Mesenchymal stem cell (in vitro differentiated cells and primary cell): ENCODE measurements around the gene NDOR1.

Experiments used
- DNase-seq: peaks from one replicate; pipeline ENCODE4 v3.0.0-alpha.2; 2013
- H2AFZ ChIP-seq: one replicate; pipeline ENCODE4 v1.6.1; 2013; ENCODE audit warnings: low read depth, mild to moderate bottlenecking, control low read depth, inconsistent platforms, low read length, moderate library complexity
- H2AK5ac ChIP-seq: 2 replicates; pipeline ENCODE4 v1.6.1; 2013; ENCODE audit warnings: low read length, moderate library complexity, mild to moderate bottlenecking, inconsistent platforms; ENCODE audit not compliant: severe bottlenecking
- H2BK120ac ChIP-seq: one replicate; pipeline ENCODE4 v1.6.1; 2013; ENCODE audit warnings: low read depth, mild to moderate bottlenecking, inconsistent platforms, low read length, moderate library complexity
- H2BK12ac ChIP-seq, 2 experiments: one replicate each; pipeline ENCODE4 v1.6.1; 2013; ENCODE audit warnings: inconsistent platforms in 2 of 2, low read length in 2 of 2, mild to moderate bottlenecking in 2 of 2, moderate library complexity in 2 of 2, control low read depth in 1 of 2
- H2BK15ac ChIP-seq: one replicate; pipeline ENCODE4 v1.6.1; 2013; ENCODE audit warnings: mild to moderate bottlenecking, low read depth, inconsistent platforms; ENCODE audit not compliant: poor library complexity, severe bottlenecking
- H2BK5ac ChIP-seq: 2 replicates; pipeline ENCODE4 v1.6.1; 2013; ENCODE audit warnings: low read depth, mild to moderate bottlenecking, low read length, control low read depth, inconsistent platforms; ENCODE audit not compliant: poor library complexity, severe bottlenecking
- H3K14ac ChIP-seq, 2 experiments: one replicate each; pipeline ENCODE4 v1.6.1; 2013; ENCODE audit warnings: inconsistent platforms in 2 of 2, low read length in 2 of 2, control low read depth in 1 of 2, mild to moderate bottlenecking in 1 of 2, moderate library complexity in 1 of 2
- H3K18ac ChIP-seq, 2 experiments: one replicate each; pipeline ENCODE4 v1.6.1; 2013; ENCODE audit warnings: inconsistent platforms in 2 of 2, low read length in 2 of 2, control low read depth in 1 of 2, low read depth in 1 of 2, mild to moderate bottlenecking in 1 of 2
- H3K23ac ChIP-seq, 2 experiments: one replicate each; pipeline ENCODE4 v1.6.1; 2013; ENCODE audit warnings: inconsistent platforms in 2 of 2, low read length in 2 of 2, mild to moderate bottlenecking in 2 of 2, moderate library complexity in 2 of 2, control low read depth in 1 of 2
- H3K27ac ChIP-seq: 2 replicates; pipeline ENCODE4 v1.5.1; 2013; ENCODE audit warnings: mild to moderate bottlenecking, moderate library complexity, low read length, control low read depth, inconsistent platforms; ENCODE audit not compliant: poor library complexity, severe bottlenecking
- H3K27me3 ChIP-seq, 2 experiments: 2 replicates each; pipeline versions ENCODE4 v1.6.1 to v1.7.0; 2013; ENCODE audit warnings: low read length in 2 of 2, mild to moderate bottlenecking in 2 of 2, moderate library complexity in 2 of 2, control low read depth in 1 of 2, inconsistent platforms in 1 of 2; ENCODE audit not compliant: control insufficient read depth in 1 of 2, insufficient read depth in 1 of 2
- H3K36me3 ChIP-seq, 2 experiments: 2 replicates each; pipeline versions ENCODE4 v1.6.1 to v1.7.0; 2013; ENCODE audit warnings: low read length in 2 of 2, control low read depth in 1 of 2, inconsistent platforms in 1 of 2, low read depth in 1 of 2, mild to moderate bottlenecking in 1 of 2; ENCODE audit not compliant: insufficient read depth in 2 of 2, control insufficient read depth in 1 of 2
- H3K4ac ChIP-seq, 2 experiments: one replicate each; pipeline ENCODE4 v1.6.1; 2013; ENCODE audit warnings: inconsistent platforms in 2 of 2, low read length in 2 of 2, mild to moderate bottlenecking in 2 of 2, moderate library complexity in 2 of 2, control low read depth in 1 of 2, low read depth in 1 of 2
- H3K4me1 ChIP-seq: 2 replicates; pipeline ENCODE4 v1.6.1; 2013; ENCODE audit warnings: low read depth, low read length, control low read depth; ENCODE audit not compliant: control insufficient read depth, insufficient read depth
- H3K4me2 ChIP-seq: 2 replicates; pipeline ENCODE4 v1.6.1; 2013; ENCODE audit warnings: low read length, mild to moderate bottlenecking, inconsistent platforms; ENCODE audit not compliant: poor library complexity, severe bottlenecking
- H3K4me3 ChIP-seq, 2 experiments: 2 replicates each; pipeline versions ENCODE4 v1.5.1 to v1.7.0; 2013; ENCODE audit warnings: low read length in 2 of 2, mild to moderate bottlenecking in 2 of 2, control low read depth in 1 of 2, low read depth in 1 of 2; ENCODE audit not compliant: insufficient read depth in 1 of 2
- H3K79me1 ChIP-seq: replicated peaks from 2 replicates; pipeline ENCODE4 v1.6.1; 2013; ENCODE audit warnings: mild to moderate bottlenecking, control low read depth, low read length, inconsistent platforms; ENCODE audit not compliant: poor library complexity, severe bottlenecking
- H3K9ac ChIP-seq: 2 replicates; pipeline ENCODE4 v1.7.0; 2013; ENCODE audit warnings: mild to moderate bottlenecking, low read length, moderate library complexity
- H3K9me3 ChIP-seq: 2 replicates; pipeline ENCODE4 v1.7.0; 2013; ENCODE audit warnings: mild to moderate bottlenecking, low read length; ENCODE audit not compliant: control insufficient read depth
- H4K8ac ChIP-seq: one replicate; pipeline ENCODE4 v1.6.1; 2013; ENCODE audit warnings: inconsistent platforms, mild to moderate bottlenecking, low read length, moderate library complexity
- H4K91ac ChIP-seq: one replicate; pipeline ENCODE4 v1.6.1; 2013; ENCODE audit warnings: mild to moderate bottlenecking, low read length, inconsistent platforms
- WGBS: methylation state at CpG from one replicate; pipeline ENCODE4 v1.1.7; 2013; ENCODE audit warnings: mixed read lengths; 5-methylcytosine and 5-hydroxymethylcytosine counted together

NDOR1 gene

DNA sequence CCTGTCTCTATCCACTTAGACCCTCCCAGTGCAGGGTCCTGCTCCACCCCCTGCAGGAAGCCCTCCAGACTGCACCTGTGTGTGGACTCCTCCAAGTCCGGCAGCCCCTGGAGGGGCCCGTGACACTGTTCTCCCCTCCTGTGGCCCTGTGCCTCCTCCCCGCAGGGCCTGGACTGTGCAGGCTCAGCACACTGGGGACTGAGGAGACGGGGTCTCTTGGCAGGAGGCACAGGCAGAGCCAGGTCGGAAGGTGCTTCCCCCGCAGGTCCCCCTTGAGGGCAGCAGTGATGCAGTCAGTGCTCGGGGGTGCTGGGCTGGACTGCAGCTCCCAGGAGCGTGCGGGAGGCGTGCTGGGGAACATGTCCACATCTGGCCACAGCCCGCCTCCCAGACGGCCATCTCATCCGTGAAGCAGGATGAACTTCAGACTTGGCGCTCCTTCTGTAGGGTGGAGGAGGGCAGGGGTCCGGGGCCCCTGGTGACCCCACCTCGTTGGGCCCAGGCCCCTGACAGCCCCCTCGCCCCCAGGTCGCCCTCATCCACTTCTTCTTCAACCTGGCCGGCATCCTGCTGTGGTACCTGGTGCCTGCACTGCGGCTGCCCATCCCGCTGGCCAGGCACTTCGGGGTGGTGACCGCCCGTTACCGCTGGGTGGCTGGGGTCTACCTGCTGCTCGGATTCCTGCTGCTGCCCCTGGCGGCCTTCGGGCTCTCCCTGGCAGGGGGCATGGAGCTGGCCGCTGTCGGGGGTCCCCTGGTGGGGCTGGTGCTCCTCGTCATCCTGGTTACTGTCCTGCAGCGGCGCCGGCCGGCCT, 30.1 kb downstream of the NDOR1 start:
- Histone ChIP-seq H3K79me1 (peaks cover 21% of the 10 kb centered on the region), H4K91ac (no peak overlapping the region), H3K4ac (no peak overlapping the region), H3K27ac (no peak overlapping the region), H3K18ac (no peak overlapping the region), H3K14ac (no peak overlapping the region), H3K4me1 (peaks cover 36% of the 10 kb centered on the region), H3K36me3 (peaks cover 0 to 3% of the 10 kb centered on the region in 2 experiments), H3K4me2 (no peak overlapping the region), H2BK120ac (no peak overlapping the region), H2AFZ (no peak overlapping the region), H3K9me3 (no peaks in the 10 kb centered on the region), H4K8ac (no peak overlapping the region), H2BK12ac (no peak overlapping the region), H2BK15ac (no peak overlapping the region), H2BK5ac (no peak overlapping the region), H3K9ac (no peak overlapping the region), H2AK5ac (no peak overlapping the region), H3K27me3 (peaks cover 0 to 46% of the 10 kb centered on the region in 2 experiments), H3K4me3 (no peak overlapping the region), H3K23ac (no peak overlapping the region)
- 84% methylated on average over 35 of the region's 35 CpGs for WGBS
- DNase-seq: no peak

DNA sequence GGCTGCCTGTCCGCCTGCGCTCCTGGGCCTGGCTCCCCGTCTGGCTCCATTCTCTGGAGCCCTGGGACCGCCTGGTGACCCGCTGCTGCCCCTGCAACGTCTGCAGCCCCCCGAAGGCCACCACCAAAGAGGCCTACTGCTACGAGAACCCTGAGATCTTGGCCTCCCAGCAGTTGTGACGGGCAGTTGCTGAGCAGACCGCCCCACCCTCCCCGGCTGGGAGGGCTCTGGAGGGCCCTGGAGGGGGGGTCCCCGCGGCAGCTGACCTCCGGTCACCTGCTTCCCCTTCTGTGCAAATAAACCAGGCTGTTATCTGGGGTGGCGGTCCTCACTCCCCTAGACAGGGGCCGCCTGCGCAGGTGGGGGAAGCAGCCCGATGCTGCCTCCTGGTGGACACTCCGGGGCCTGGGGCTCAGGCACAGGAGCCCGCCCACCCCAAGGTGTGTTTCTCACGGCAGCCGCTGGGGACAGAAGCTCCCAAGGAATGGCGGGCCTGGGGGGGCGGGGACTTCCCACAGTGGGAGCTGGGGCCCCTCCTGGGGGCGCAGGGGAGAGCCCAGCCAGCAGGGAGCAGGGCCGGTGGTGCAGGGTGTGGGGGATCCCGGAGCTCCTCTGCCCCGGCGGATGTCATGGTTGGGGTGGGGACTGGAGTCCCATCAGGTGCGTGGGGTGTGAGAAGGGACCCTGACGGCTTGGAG, 30.9 kb downstream of the NDOR1 start:
- Histone ChIP-seq H2AK5ac (no peak overlapping the region), H2BK12ac (peak overlapping the region in 1 of 2 experiments; percentile 85), H3K4ac (peak overlapping the region in 1 of 2 experiments; percentile 42), H4K91ac (peak overlapping the region; percentile 74), H3K79me1 (peaks cover 21% of the 10 kb centered on the region), H3K4me3 (peak overlapping the region in 1 of 2 experiments; percentile 21), H3K23ac (no peak overlapping the region), H3K9ac (no peak overlapping the region), H2BK15ac (no peak overlapping the region), H3K9me3 (no peaks in the 10 kb centered on the region), H3K36me3 (peaks cover 0 to 3% of the 10 kb centered on the region in 2 experiments), H3K4me2 (peak overlapping the region; percentile 49), H3K27me3 (peaks cover 0 to 38% of the 10 kb centered on the region in 2 experiments), H3K18ac (peak overlapping the region in 1 of 2 experiments; percentile 89), H3K14ac (no peak overlapping the region), H2AFZ (peak overlapping the region; percentile 57), H2BK5ac (no peak overlapping the region), H3K4me1 (peaks cover 34% of the 10 kb centered on the region), H2BK120ac (no peak overlapping the region), H4K8ac (peak overlapping the region; percentile 52), H3K27ac (no peak overlapping the region)
- peak; percentile 83 for DNase-seq
- 23% methylated on average over 29 of the region's 31 CpGs for WGBS

DNA sequence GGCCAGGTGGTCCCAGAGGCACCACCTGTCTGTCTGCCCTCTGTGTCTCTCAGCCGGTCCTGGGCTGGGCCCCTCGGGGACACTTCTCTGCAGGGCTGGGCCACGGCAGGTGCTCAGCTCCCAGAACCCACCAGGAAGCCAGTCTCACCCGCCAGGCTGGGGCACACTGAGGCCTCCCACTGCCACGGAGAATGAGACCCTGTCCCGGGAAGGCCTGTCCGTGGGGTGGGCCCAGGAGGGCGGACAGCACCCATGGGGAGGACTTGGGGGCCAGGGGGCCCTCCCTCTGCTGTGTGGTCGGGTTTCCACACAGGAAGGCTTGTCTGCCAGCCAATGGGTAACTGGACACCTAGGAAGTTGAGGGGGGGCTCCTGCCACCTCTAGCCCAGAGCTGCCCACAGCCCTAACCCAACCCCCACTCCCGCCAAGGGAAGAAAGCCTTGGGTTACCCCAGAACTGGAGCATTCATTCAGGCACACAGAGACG, 31.5 kb downstream of the NDOR1 start:
- H3K4me1 ChIP-seq: peaks cover 34% of the 10 kb centered on the region
- 79% methylated on average over 11 of the region's 11 CpGs for WGBS
- H2AK5ac ChIP-seq: peak overlapping the region; percentile 5
- H3K4me3 ChIP-seq: no peak overlapping the region
- peaks cover 21% of the 10 kb centered on the region for H3K79me1 ChIP-seq
- H2BK15ac ChIP-seq: no peak overlapping the region
- peak overlapping the region; percentile 52 for H4K8ac ChIP-seq
- H3K23ac ChIP-seq: no peak overlapping the region
- H2AFZ ChIP-seq: peak overlapping the region; percentile 57
- no peak overlapping the region for H2BK120ac ChIP-seq
- H2BK5ac ChIP-seq: no peak overlapping the region
- no peak overlapping the region for H3K9ac ChIP-seq
- peaks cover 3 to 7% of the 10 kb centered on the region in 2 experiments for H3K36me3 ChIP-seq
- H2BK12ac ChIP-seq: peak overlapping the region in 1 of 2 experiments; percentile 85
- H3K4me2 ChIP-seq: peak overlapping the region; percentile 49
- no peaks in the 10 kb centered on the region for H3K9me3 ChIP-seq
- no peak overlapping the region for H3K14ac ChIP-seq
- peak overlapping the region; percentile 74 for H4K91ac ChIP-seq
- no peak overlapping the region for H3K27ac ChIP-seq
- no peak for DNase-seq
- peak overlapping the region in 1 of 2 experiments; percentile 89 for H3K18ac ChIP-seq
- peak overlapping the region in 1 of 2 experiments; percentile 42 for H3K4ac ChIP-seq
- peaks cover 0 to 32% of the 10 kb centered on the region in 2 experiments for H3K27me3 ChIP-seq
